ENCODE data around the gene DYNC1LI2. TPM values are rescaled to one million over a fixed set of nuclear protein-coding genes. Genes with fewer than 3 reads are reported as not detected.

DYNC1LI2 gene
- total RNA-seq, 4 donors from 2014 or later: 120 to 199 (median 169) TPM

- ATAC-seq (ENCODE audit: low FRiP score): no peak
- no peak for DNase-seq (ENCODE audit: low spot score)
- no peak for TF ChIP-seq CTCF (IDR thresholded peaks at IDR 0.05)
Measured at GRCh38 chr16:66682271-66682670, 69.1 kb downstream of the DYNC1LI2 start.

GRCh38 chr16:66681676-66682075, 69.7 kb downstream of the DYNC1LI2 start:
- ATAC-seq (ENCODE audit: low FRiP score) (no peak), DNase-seq (ENCODE audit: low spot score) (no peak)
- no peak for TF ChIP-seq CTCF (IDR thresholded peaks at IDR 0.05)

- TF ChIP-seq CTCF (IDR thresholded peaks at IDR 0.05): no peak
- ATAC-seq (ENCODE audit: low FRiP score): no peak
- no peak for DNase-seq (ENCODE audit: low spot score)
Measured at GRCh38 chr16:66678337-66678736, 73.1 kb downstream of the DYNC1LI2 start.

- TF ChIP-seq CTCF (IDR thresholded peaks at IDR 0.05): no peak
Measured at GRCh38 chr16:66677836-66678235, 73.6 kb downstream of the DYNC1LI2 start.

GRCh38 chr16:66677179-66677578, 74.2 kb downstream of the DYNC1LI2 start:
- ATAC-seq (ENCODE audit: low FRiP score) (no peak), DNase-seq (ENCODE audit: low spot score) (no peak)
- no peak for TF ChIP-seq CTCF (IDR thresholded peaks at IDR 0.05)

More at GRCh38 chr16:66677836-66678235, 73.6 kb downstream of the DYNC1LI2 start:
- ATAC-seq (ENCODE audit: low FRiP score): no peak
- no peak for DNase-seq (ENCODE audit: low spot score)

GRCh38 chr16:66676599-66676998, 74.8 kb downstream of the DYNC1LI2 start:
- ATAC-seq (ENCODE audit: low FRiP score) (no peak), DNase-seq (ENCODE audit: low spot score) (no peak)
- no peak for TF ChIP-seq CTCF (IDR thresholded peaks at IDR 0.05)

GRCh38 chr16:66673691-66674090, 77.7 kb downstream of the DYNC1LI2 start:
- ATAC-seq (ENCODE audit: low FRiP score) (no peak), DNase-seq (ENCODE audit: low spot score) (no peak)
- no peak for TF ChIP-seq CTCF (IDR thresholded peaks at IDR 0.05)

Other genes with a start within 250 kb of the DYNC1LI2 start
- 10 to 100 TPM; 39.9 to 69.7 (median 56.0) TPM for gene TK2, start 201.5 kb downstream of the DYNC1LI2 start, total RNA-seq
- 10 to 100 TPM; 31.6 to 68.4 (median 49.2) TPM for gene CKLF, start 199.0 kb downstream of the DYNC1LI2 start, total RNA-seq
- 1 to 10 TPM in 2 of 4 donors, under 1 TPM in 2; 0.93 to 1.1 (median 0.98) TPM for gene CMTM1, start 185.2 kb downstream of the DYNC1LI2 start, total RNA-seq
- 1 to 10 TPM in 3 of 4 donors, not detected in 1; 1.1 to 5.7 (median 1.2) TPM for gene CMTM2, start 172.1 kb downstream of the DYNC1LI2 start, total RNA-seq
- gene CMTM3, start 146.9 kb downstream of the DYNC1LI2 start, total RNA-seq: 10 to 100 TPM; 28.9 to 53.4 (median 43.5) TPM
- gene CMTM4, start 54.9 kb downstream of the DYNC1LI2 start, total RNA-seq: 10 to 100 TPM; 12.6 to 29.9 (median 23.8) TPM
- not detected for gene TERB1, start 50.0 kb upstream of the DYNC1LI2 start, total RNA-seq
- gene NAE1, start 79.4 kb upstream of the DYNC1LI2 start, total RNA-seq: 10 to 100 TPM; 29.7 to 36.4 (median 35.3) TPM
- not detected for gene CA7, start 92.8 kb upstream of the DYNC1LI2 start, total RNA-seq
- gene PDP2, start 128.9 kb upstream of the DYNC1LI2 start, total RNA-seq: 10 to 100 TPM; 17.9 to 48.2 (median 20.5) TPM
- not detected for gene CDH16, start 167.3 kb upstream of the DYNC1LI2 start, total RNA-seq
- gene RRAD, start 173.9 kb upstream of the DYNC1LI2 start, total RNA-seq: 10 to 100 TPM in 3 of 4 donors, 1 to 10 TPM in 1; 3.8 to 21.0 (median 11.9) TPM
- gene CIAO2B, start 182.8 kb upstream of the DYNC1LI2 start, total RNA-seq: 10 to 100 TPM; 50.4 to 86.8 (median 70.4) TPM
- gene CES2, start 183.9 kb upstream of the DYNC1LI2 start, total RNA-seq: 10 to 100 TPM; 25.1 to 34.3 (median 28.1) TPM
- 1 to 10 TPM in 1 of 4 donors, under 1 TPM in 3; 0.31 to 1.6 (median 0.84) TPM for gene CES3, start 209.7 kb upstream of the DYNC1LI2 start, total RNA-seq
- gene CES4A, start 237.0 kb upstream of the DYNC1LI2 start, total RNA-seq: 10 to 100 TPM in 3 of 4 donors, 1 to 10 TPM in 1; 4.4 to 48.1 (median 14.3) TPM

All from omental fat pad (tissue), 4 donors.